ENCODE data around the gene AZGP1. TPM values are rescaled to one million over a fixed set of nuclear protein-coding genes. Genes with fewer than 3 reads are reported as not detected.
A peak's percentile ranks its signal among the peaks of the same experiment; 100 is the strongest.
"Not testable (repeated sequence)": the region's sequence is repeated elsewhere in the genome, so short reads cannot be mapped to it uniquely, and the experiment has no call there.

Gene AZGP1
- total RNA-seq, 1 donor from 2014 or later = not detected

- Mint-ChIP-seq H3K4me3 (ENCODE audit: low read depth) (no peak overlapping the region), H3K36me3 (ENCODE audit: insufficient read depth) (no peaks in the 10 kb centered on the region), H3K4me1 (ENCODE audit: low read depth) (peaks cover 22% of the 10 kb centered on the region), H3K27ac (peak overlapping the region; percentile 37), H3K27me3 (no peaks in the 10 kb centered on the region), H3K9me3 (ENCODE audit: low read depth) (no peaks in the 10 kb centered on the region)
- no peak for DNase-seq (ENCODE audit: low spot score, unreplicated experiment)
- TF ChIP-seq CTCF (IDR thresholded peaks at IDR 0.05; ENCODE audit: unreplicated experiment) = no peak
Measured at GRCh38 chr7:99994819-99995218, 19.0 kb upstream of the AZGP1 start.

GRCh38 chr7:99992330-99993038 lies 16.7 kb upstream of the AZGP1 start:
- Mint-ChIP-seq H3K4me3 (ENCODE audit: low read depth) (no peak overlapping the region), H3K27ac (no peak overlapping the region), H3K27me3 (peaks cover 4% of the 10 kb centered on the region), H3K9me3 (ENCODE audit: low read depth) (no peaks in the 10 kb centered on the region), H3K36me3 (ENCODE audit: insufficient read depth) (no peaks in the 10 kb centered on the region), H3K4me1 (ENCODE audit: low read depth) (peaks cover 16% of the 10 kb centered on the region)
- TF ChIP-seq CTCF (IDR thresholded peaks at IDR 0.05; ENCODE audit: unreplicated experiment) = no peak
- DNase-seq (ENCODE audit: low spot score, unreplicated experiment) = no peak

GRCh38 chr7:99991543-99991942 lies 15.7 kb upstream of the AZGP1 start:
- not testable (repeated sequence) for H3K36me3 Mint-ChIP-seq (ENCODE audit: insufficient read depth); H3K9me3 Mint-ChIP-seq (ENCODE audit: low read depth); H3K27me3 Mint-ChIP-seq; H3K27ac Mint-ChIP-seq; H3K4me3 Mint-ChIP-seq (ENCODE audit: low read depth); DNase-seq (ENCODE audit: low spot score, unreplicated experiment)
- H3K4me1 Mint-ChIP-seq (ENCODE audit: low read depth) = peaks cover 12% of the 10 kb centered on the region

- H3K36me3 Mint-ChIP-seq (ENCODE audit: insufficient read depth) = no peaks in the 10 kb centered on the region
- peak overlapping the region; percentile 22 for H3K27ac Mint-ChIP-seq
- H3K4me3 Mint-ChIP-seq (ENCODE audit: low read depth) = peak overlapping the region; percentile 64
- no peak for DNase-seq (ENCODE audit: low spot score, unreplicated experiment)
- H3K4me1 Mint-ChIP-seq (ENCODE audit: low read depth) = peaks cover 9% of the 10 kb centered on the region
- TF ChIP-seq CTCF (IDR thresholded peaks at IDR 0.05; ENCODE audit: unreplicated experiment) = no peak
- peaks cover 7% of the 10 kb centered on the region for H3K27me3 Mint-ChIP-seq
- no peaks in the 10 kb centered on the region for H3K9me3 Mint-ChIP-seq (ENCODE audit: low read depth)
Measured at GRCh38 chr7:99990460-99990852, 14.6 kb upstream of the AZGP1 start.

GRCh38 chr7:99987846-99988245 lies 12.0 kb upstream of the AZGP1 start:
- TF ChIP-seq CTCF (IDR thresholded peaks at IDR 0.05; ENCODE audit: unreplicated experiment) = no peak
- no peak for DNase-seq (ENCODE audit: low spot score, unreplicated experiment)

GRCh38 chr7:99987306-99987705 lies 11.5 kb upstream of the AZGP1 start:
- not testable (repeated sequence) for H3K27ac Mint-ChIP-seq; H3K9me3 Mint-ChIP-seq (ENCODE audit: low read depth)

More at GRCh38 chr7:99987846-99988245, 12.0 kb upstream of the AZGP1 start:
- H3K36me3 Mint-ChIP-seq (ENCODE audit: insufficient read depth) = no peaks in the 10 kb centered on the region
- no peaks in the 10 kb centered on the region for H3K9me3 Mint-ChIP-seq (ENCODE audit: low read depth)
- peaks cover 7% of the 10 kb centered on the region for H3K4me1 Mint-ChIP-seq (ENCODE audit: low read depth)
- H3K27me3 Mint-ChIP-seq = peaks cover 13% of the 10 kb centered on the region
- H3K27ac Mint-ChIP-seq = no peak overlapping the region
- no peak overlapping the region for H3K4me3 Mint-ChIP-seq (ENCODE audit: low read depth)

More at GRCh38 chr7:99987306-99987705, 11.5 kb upstream of the AZGP1 start:
- not testable (repeated sequence) for H3K4me3 Mint-ChIP-seq (ENCODE audit: low read depth); H3K4me1 Mint-ChIP-seq (ENCODE audit: low read depth); H3K36me3 Mint-ChIP-seq (ENCODE audit: insufficient read depth); DNase-seq (ENCODE audit: low spot score, unreplicated experiment)
- peaks cover 16% of the 10 kb centered on the region for H3K27me3 Mint-ChIP-seq

All from progenitor cell of endocrine pancreas (in vitro differentiated cells).